HUES64 (cell line): ENCODE results near the gene INTS7.
"Not testable (repeated sequence)": the region's sequence is repeated elsewhere in the genome, so short reads cannot be mapped to it uniquely, and the experiment has no call there.

Experiments used
- H3K27ac ChIP-seq: 2 replicates; pipeline ENCODE4 v1.7.0; 2013; ENCODE audit warnings: low read depth, low read length, inconsistent platforms
- H3K27me3 ChIP-seq: 2 replicates; pipeline ENCODE4 v1.6.1; 2013; ENCODE audit warnings: mild to moderate bottlenecking, low read length; ENCODE audit not compliant: insufficient read depth
- H3K36me3 ChIP-seq: 2 replicates; pipeline ENCODE4 v1.6.1; 2013; ENCODE audit warnings: mild to moderate bottlenecking, low read length; ENCODE audit not compliant: insufficient read depth
- H3K4me1 ChIP-seq: 2 replicates; pipeline ENCODE4 v1.6.1; 2013; ENCODE audit warnings: mild to moderate bottlenecking, low read length, moderate library complexity; ENCODE audit not compliant: insufficient read depth
- H3K4me3 ChIP-seq: 2 replicates; pipeline ENCODE4 v1.5.1; 2013; ENCODE audit warnings: mild to moderate bottlenecking, low read length, moderate library complexity
- H3K9ac ChIP-seq: 2 replicates; pipeline ENCODE4 v1.6.1; 2013; ENCODE audit warnings: mild to moderate bottlenecking, low read depth, low read length
- H3K9me3 ChIP-seq: 2 replicates; pipeline ENCODE4 v1.6.1; 2013; ENCODE audit warnings: low read depth, low read length; ENCODE audit not compliant: insufficient read depth
- WGBS: fragments of 150-250, 120-280 bp; methylation state at CpG from one replicate; pipeline ENCODE4 v1.1.7; 2013; ENCODE audit warnings: missing lambda C conversion rate; 5-methylcytosine and 5-hydroxymethylcytosine counted together

The INTS7 gene

DNA sequence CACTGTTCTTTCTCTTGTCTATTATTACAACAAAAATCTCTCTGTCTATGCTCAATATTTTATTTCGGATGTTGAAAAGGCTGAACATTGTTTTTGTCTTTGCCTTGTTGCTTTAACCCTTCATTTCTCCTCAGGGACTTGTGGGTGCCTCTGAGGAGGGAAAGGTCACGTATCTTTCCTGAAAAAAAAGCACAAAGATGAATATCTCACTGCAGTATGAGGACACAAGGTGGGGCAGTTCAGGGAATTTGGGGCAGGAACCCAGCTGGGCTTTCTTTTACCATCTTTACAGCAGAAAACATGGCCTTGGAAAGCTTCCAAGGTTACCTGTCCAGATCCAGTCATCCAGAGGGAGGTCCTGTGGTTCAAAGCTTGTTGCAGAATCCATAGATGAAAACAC, 105.7 kb downstream of the INTS7 start:
- H3K36me3 ChIP-seq, result no peaks in the 10 kb centered on the region
- no peaks in the 10 kb centered on the region for H3K9me3 ChIP-seq
- H3K9ac ChIP-seq, result no peak overlapping the region
- H3K27ac ChIP-seq, result no peak overlapping the region
- 96% methylated on average over 2 of the region's 2 CpGs for whole genome bisulfite sequencing
- no peak overlapping the region for H3K4me3 ChIP-seq
- H3K4me1 ChIP-seq, result peaks cover 21% of the 10 kb centered on the region
- no peaks in the 10 kb centered on the region for H3K27me3 ChIP-seq

- no peaks in the 10 kb centered on the region for H3K9me3 ChIP-seq
- H3K4me1 ChIP-seq, result peaks cover 19% of the 10 kb centered on the region
- H3K36me3 ChIP-seq, result no peaks in the 10 kb centered on the region
- no peak overlapping the region for H3K4me3 ChIP-seq
- peak overlapping the region; percentile 46; the same call in 1 of the 2 replicates for H3K27ac ChIP-seq
- H3K27me3 ChIP-seq, result no peaks in the 10 kb centered on the region
- no peak overlapping the region for H3K9ac ChIP-seq
- WGBS, result 88% methylated on average over 9 of the region's 9 CpGs
These were observed 106.2 kb downstream of the INTS7 start for GRCh38 chr1:211928993-211929637.

GRCh38 chr1:211928290-211928801, 107.0 kb downstream of the INTS7 start:
- H3K4me1 ChIP-seq, result peaks cover 19% of the 10 kb centered on the region
- H3K9ac ChIP-seq, result no peak overlapping the region
- 92% methylated on average over 1 of the region's 1 CpG for whole genome bisulfite sequencing
- H3K9me3 ChIP-seq, result no peaks in the 10 kb centered on the region
- no peaks in the 10 kb centered on the region for H3K36me3 ChIP-seq
- H3K27me3 ChIP-seq, result no peaks in the 10 kb centered on the region
- no peak overlapping the region for H3K4me3 ChIP-seq
- peak overlapping the region; percentile 46; the same call in 1 of the 2 replicates for H3K27ac ChIP-seq

GRCh38 chr1:211925016-211925415, 110.3 kb downstream of the INTS7 start:
- H3K27ac ChIP-seq, result no peak overlapping the region
- H3K4me3 ChIP-seq, result no peak overlapping the region
- H3K4me1 ChIP-seq, result peaks cover 16% of the 10 kb centered on the region
- no peaks in the 10 kb centered on the region for H3K9me3 ChIP-seq
- 71% methylated on average over 6 of the region's 7 CpGs for WGBS
- no peaks in the 10 kb centered on the region for H3K27me3 ChIP-seq
- no peak overlapping the region for H3K9ac ChIP-seq
- H3K36me3 ChIP-seq, result no peaks in the 10 kb centered on the region

DNA sequence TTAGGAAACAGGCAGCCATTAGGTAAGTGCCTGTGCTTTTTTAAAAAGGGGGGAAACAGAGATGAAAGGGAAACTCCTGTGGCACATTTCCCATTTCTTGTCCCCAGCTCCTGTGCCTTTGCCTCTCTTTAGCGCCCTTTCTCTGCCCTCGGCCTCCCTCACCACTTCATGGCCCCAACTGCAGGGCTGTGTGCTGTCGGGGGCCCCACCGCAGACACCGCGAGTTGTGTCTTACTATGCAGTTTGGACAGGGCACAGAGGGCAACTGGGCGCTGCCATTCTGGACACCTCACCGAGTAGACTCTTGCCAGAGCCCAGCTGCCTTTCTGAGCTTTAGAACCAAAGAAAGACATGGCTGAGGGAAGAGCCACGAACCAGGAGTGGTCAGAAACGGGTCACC, 111.1 kb downstream of the INTS7 start:
- no peaks in the 10 kb centered on the region for H3K9me3 ChIP-seq
- no peak overlapping the region for H3K4me3 ChIP-seq
- H3K4me1 ChIP-seq, result peaks cover 15% of the 10 kb centered on the region
- 94% methylated on average over 10 of the region's 10 CpGs for WGBS
- H3K27me3 ChIP-seq, result no peaks in the 10 kb centered on the region
- H3K27ac ChIP-seq, result no peak overlapping the region
- no peak overlapping the region for H3K9ac ChIP-seq
- H3K36me3 ChIP-seq, result no peaks in the 10 kb centered on the region

DNA sequence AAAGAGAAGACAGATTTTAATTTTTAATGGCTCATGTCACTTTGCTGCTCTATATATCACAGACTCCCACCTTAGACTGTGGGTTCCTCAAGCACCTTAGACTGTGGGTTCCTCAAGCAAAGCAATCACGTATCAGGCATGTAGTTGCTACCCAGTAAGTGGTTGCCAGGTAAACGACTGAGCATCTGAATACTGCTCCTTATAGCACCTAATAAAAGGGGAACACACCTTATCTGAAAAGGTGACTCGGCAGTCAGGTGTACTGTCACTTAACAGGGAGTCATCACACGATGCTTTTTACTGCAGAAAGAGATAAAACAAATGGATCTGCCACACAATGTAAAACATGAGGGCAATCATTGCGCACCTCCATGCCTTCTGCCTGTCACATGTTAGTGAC, 112.3 kb downstream of the INTS7 start:
- 93% methylated on average over 5 of the region's 5 CpGs for WGBS
- no peak overlapping the region for H3K4me3 ChIP-seq
- H3K27me3 ChIP-seq, result no peaks in the 10 kb centered on the region
- H3K27ac ChIP-seq, result no peak overlapping the region
- H3K9me3 ChIP-seq, result no peaks in the 10 kb centered on the region
- H3K4me1 ChIP-seq, result peaks cover 4% of the 10 kb centered on the region
- H3K9ac ChIP-seq, result no peak overlapping the region
- H3K36me3 ChIP-seq, result no peaks in the 10 kb centered on the region

DNA sequence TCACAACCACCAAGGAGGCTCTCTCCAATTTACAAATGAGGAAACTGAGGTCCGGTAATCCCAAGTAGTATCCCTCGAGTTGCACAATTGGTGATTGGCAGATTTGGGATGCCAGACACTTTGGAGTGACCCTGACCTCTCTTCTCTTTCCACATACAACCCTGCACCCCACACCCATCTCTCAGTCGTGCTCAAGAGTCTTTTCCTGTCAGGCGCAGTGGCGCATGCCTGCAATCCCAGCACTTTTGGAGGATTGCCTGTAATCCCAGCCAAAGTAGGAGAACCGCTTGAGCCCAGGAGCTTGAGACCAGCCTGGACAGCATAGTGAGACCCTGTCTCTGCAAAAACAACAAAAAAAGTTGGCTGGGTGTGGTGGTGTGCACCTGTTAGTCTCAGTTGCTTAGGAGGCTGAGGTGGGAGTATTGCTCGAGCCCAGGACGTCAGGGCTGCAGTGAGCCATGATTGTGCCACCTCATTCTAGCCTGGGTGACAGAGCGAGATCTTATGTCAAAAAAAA, 113.7 kb downstream of the INTS7 start:
- H3K9ac ChIP-seq, result no peak overlapping the region
- H3K4me3 ChIP-seq, result no peak overlapping the region
- 93% methylated on average over 8 of the region's 9 CpGs for WGBS
- no peaks in the 10 kb centered on the region for H3K4me1 ChIP-seq
- no peaks in the 10 kb centered on the region for H3K9me3 ChIP-seq
- no peaks in the 10 kb centered on the region for H3K27me3 ChIP-seq
- H3K27ac ChIP-seq, result no peak overlapping the region
- no peaks in the 10 kb centered on the region for H3K36me3 ChIP-seq

- no peaks in the 10 kb centered on the region for H3K4me1 ChIP-seq
- no peak overlapping the region for H3K4me3 ChIP-seq
- no peaks in the 10 kb centered on the region for H3K27me3 ChIP-seq
- WGBS, result 91% methylated on average over 4 of the region's 4 CpGs
- no peak overlapping the region for H3K9ac ChIP-seq
- H3K36me3 ChIP-seq, result no peaks in the 10 kb centered on the region
- no peaks in the 10 kb centered on the region for H3K9me3 ChIP-seq
- H3K27ac ChIP-seq, result no peak overlapping the region
These were observed 114.6 kb downstream of the INTS7 start for GRCh38 chr1:211920602-211921226.

GRCh38 chr1:211920141-211920572, 115.2 kb downstream of the INTS7 start:
- Histone ChIP-seq H3K4me3 (no peak overlapping the region), H3K27ac (no peak overlapping the region), H3K36me3 (no peaks in the 10 kb centered on the region), H3K9me3 (no peaks in the 10 kb centered on the region), H3K9ac (no peak overlapping the region), H3K27me3 (no peaks in the 10 kb centered on the region), H3K4me1 (no peaks in the 10 kb centered on the region)
- 90% methylated on average over 4 of the region's 5 CpGs for WGBS

- H3K9me3 ChIP-seq, result no peaks in the 10 kb centered on the region
- H3K9ac ChIP-seq, result no peak overlapping the region
These were observed 116.4 kb downstream of the INTS7 start for GRCh38 chr1:211918843-211919414.

GRCh38 chr1:211916458-211916857, 118.9 kb downstream of the INTS7 start:
- not testable (repeated sequence) for H3K27ac ChIP-seq, H3K9ac ChIP-seq, H3K4me3 ChIP-seq, H3K4me1 ChIP-seq, H3K36me3 ChIP-seq, H3K9me3 ChIP-seq, H3K27me3 ChIP-seq
- WGBS, result 90% methylated on average over 3 of the region's 3 CpGs

More at GRCh38 chr1:211918843-211919414, 116.4 kb downstream of the INTS7 start:
- Histone ChIP-seq H3K27ac (no peak overlapping the region), H3K4me3 (no peak overlapping the region), H3K4me1 (no peaks in the 10 kb centered on the region), H3K36me3 (no peaks in the 10 kb centered on the region), H3K27me3 (no peaks in the 10 kb centered on the region)
- 78% methylated on average over 5 of the region's 5 CpGs for WGBS
